Fibroblast of skin of right quadriceps (primary cell): ENCODE results near the gene NOTUM.
"Not testable (repeated sequence)": the region's sequence is repeated elsewhere in the genome, so short reads cannot be mapped to it uniquely, and the experiment has no call there.

Experiments
- DNase-seq: peaks from one replicate; pipeline ENCODE4 v3.0.0-alpha.2; 2013

The NOTUM gene

DNA sequence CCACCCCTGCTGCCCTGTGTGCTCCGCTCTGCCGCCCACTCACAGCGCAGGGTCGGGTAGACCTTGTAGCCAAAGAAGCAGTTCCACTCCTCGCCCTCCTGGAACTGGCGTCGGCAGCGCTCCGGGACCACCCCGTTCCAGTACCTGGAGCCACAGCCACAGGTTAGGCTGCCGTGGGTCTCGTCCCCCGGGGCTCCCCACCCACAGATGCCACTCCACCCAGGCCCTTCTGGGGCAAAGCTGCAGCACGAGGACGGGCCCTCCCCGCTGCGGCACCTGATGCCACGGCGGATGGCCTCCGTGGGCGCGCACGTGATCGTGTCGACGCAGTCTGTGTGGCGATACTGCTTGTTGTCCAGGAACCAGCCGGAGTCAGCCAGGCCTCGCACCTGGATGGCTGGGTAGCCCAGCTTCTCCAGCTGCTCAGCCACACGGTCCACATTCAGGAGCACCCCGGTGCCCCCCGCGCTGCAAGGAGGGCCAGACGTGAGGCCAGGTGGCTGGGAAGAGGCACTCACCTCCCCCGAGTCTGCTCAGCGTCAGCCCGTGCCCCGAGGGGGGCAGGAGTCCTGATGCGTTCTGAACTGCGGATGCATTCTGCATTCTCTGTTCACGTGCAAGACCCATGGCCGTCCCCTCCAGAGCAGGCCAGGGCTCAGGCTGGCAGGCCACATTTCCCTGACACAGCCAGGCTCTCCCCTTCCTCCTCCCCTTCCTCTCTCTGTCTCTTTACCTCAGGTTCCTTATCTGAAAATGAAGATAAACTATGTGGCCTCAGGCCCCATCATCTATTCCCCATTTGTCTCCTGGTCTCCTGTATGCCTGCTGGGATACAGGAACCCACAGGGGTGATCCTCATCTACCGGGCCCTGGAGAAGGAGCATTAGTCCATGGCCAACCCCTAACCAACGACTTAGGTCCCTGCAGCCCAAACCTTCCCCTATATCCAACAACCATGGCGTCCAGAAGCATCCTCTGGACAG lies 4.1 kb downstream of the NOTUM start:
- no peak for DNase-seq

DNA sequence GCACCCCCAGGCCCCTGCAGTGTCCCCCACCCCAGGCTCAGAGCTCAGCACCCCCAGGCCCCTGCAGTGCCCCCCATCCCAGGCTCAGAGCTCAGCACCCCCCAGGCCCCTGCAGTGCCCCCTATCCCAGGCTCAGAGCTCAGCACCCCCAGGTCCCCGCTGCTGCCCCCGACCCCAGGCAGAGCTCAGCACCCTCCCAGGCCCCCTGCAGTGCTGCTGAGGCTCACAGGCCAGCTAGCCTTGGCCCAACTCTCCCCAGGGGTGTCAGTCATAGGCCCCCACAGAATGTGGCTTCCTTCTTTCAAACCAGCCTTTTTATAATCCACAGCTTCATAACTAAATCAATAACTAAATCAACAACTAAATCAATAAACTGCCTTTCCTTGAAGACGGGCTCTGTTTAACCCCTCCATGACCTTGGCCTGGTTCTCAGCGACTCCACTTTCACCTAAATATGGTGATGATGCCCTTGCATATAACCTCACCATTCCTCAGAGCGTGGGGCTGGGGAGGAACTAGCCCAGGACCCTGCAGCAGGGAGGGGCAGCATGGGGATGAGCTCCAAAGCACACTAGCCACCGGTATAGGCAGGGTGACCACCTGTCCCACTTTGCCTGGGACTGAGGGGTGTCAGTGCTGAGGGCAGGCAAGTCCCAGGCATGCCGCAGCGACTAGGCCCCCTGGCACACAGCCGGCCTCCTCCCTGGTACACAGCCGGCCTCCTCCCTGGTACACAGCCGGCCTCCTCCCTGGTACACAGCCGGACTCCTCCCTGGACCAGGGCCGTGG lies 5.0 kb downstream of the NOTUM start:
- DNase-seq, result no peak

DNA sequence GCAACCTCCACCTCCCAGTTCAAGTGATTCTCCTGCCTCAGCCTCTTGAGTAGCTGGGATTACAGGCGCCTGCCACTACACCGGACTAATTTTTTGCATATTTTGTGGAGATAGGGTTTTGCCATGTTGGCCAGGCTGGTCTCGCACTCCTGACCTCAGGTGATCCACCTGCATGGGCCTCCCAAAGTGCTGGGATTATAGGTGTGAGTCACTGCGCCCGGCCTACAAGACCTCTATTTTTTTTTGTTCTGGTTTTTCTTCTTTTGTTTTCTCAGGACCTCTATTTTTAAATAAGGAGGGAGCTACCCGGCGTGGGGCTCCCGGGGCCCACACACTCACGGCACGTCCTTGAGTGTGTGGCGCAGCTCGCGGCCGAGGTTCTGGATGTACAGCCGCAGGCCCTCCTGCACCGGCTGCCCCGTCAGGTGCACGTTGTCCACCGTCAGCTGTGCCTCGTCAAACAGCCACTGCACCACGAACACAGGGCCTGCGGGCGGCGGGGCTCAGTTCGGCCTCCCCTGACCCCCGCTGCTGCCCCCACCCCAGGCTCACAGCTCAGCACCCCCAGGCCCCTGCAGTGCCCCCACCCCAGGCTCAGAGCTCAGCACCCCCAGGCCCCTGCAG lies 5.8 kb downstream of the NOTUM start:
- no peak for DNase-seq

DNA sequence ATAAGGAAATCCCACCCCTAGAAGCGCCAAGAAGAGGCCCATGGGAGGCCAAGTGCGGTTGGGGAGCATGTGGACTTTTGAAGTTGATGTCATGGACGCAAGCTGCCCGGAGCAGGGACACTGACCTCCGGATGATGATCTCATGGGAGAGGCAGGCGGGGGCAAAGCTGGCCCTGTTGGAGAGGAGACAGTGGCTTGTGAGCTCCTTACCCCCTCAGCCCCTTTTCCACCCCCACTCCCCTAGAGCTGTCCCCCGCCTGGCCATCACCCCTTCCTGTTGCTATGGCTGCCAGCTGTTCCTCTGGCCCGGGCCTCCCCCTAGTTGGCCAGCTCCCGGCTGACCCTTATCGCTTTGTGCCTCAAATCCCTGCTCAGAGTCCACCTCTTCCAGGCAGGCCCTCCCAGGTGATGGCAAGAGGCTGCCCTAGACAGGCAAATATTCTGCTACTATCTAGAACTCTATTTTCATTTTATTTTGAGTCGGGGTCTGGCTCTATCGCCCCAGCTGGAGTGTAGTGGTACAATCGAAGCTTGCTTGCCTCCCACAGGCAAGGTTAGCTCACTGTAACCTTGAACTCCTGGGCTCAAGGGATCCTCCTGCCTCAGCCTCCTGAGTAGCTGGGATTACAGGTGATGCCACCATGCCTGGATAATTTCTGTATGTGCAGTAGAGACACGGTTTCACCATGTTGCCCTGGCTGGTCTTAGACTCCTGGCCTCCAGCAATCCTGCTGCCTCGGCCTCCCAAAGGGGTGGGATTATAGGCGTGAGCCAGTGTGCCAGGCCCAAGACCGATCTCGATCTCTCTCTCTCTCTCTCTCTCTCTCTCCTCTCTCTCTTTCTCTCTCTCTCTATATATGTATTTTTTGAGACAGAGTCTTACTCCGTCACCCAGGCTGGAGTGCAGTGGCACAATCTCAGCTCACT lies 6.6 kb downstream of the NOTUM start:
- DNase-seq, result no peak

DNA sequence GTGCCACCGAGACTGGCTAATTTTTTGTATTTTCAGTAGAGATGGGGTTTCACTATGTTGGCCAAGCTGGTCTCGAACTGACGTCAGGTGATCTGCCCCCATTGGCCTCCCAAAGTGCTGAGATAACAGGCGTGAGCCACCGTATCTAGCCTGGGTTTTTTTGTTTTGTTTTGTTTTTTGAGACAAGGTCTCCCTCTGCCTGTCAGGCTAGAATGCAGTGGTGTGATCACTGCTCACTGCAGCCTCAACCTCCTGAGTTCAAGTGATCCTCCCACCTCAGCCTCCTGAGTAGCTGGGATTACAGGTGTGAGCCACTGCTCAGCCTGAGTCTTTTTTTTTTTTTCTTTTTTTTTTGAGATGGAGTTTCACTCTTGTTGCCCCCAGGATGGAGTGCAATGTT lies 7.5 kb downstream of the NOTUM start:
- DNase-seq, result not testable (repeated sequence)

DNA sequence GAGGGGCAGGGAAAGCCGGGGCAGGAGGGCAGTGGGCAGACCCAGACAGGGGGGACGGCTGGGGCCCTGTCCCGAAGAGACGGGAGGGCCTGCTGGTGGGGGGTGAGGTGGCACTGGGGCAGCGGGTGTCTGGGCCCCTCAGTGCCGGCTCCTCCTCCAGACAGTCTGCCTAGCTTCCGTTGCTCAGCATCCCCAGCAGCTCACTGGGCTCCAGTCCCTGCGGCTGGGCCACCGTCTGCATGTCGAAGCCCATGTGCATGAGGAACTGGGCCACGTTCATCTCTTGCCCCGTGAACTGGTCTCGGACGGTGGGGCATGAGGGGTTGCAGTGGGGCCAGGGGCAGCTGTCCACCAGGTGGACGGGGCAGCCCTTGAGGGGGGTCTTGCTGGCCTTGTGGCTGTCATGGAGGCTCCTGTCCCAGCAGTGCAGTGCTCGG lies 8.2 kb downstream of the NOTUM start:
- no peak for DNase-seq

DNA sequence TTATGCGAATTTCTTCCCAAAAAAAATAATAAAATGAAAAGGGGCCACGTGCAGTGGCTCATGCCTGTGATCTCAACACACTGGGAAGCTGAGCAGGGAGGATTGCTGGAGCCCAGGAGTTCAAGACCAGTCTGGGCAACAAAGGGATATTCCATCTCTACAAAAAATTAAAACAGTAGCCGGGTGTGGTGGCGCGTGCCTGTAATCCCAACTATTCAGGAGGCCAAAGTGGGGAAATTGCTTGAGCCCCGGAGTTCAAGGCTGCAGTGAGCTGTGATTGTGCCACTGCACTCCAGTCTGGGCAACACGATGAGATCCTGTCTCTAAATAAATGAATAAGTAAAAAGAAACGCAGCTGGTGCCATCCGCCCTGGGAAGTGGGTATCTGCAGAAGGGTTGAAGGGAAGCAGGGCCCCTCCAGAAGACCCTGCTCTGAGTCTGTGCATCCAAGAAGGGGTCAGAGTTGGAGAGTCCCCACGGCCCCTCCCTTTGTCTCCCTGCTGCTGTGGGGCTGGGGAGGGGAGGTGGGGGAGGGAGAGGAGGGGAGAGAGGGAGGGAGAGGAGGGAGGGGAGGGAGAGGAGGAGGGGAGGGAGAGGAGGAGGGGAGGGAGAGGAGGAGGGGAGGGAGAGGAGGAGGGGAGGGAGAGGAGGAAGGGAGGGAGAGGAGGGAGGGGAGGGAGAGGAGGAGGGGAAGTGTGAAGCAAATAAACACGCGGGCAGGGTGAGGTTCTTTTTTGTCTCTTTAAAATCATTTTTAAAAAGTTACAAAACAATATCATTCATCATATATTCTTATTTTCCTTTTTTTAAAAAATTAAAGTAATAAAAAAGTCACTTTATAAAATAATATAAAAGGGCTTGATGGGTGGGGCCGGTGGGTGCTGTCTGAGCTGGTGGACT lies 9.0 kb downstream of the NOTUM start:
- DNase-seq, result no peak

DNA sequence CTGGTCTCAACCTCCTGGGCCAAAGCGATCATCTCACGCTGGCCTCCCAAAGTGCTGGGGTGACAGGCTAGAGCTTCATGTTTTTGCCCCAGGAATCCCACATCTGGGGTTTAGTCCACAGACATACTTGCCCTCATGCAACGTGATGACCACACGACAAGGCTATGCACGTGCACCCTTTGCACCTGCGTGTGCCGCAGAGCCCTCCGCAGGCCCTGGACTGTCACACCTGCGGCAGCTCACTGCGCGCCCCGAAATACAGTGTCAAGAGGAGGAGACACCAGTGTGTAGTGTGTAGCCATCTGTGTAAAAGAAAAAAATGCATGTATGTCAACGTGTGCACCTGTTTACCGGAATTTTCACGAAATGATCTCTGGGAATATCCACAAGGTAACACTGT lies 10.5 kb downstream of the NOTUM start:
- DNase-seq, result no peak

DNA sequence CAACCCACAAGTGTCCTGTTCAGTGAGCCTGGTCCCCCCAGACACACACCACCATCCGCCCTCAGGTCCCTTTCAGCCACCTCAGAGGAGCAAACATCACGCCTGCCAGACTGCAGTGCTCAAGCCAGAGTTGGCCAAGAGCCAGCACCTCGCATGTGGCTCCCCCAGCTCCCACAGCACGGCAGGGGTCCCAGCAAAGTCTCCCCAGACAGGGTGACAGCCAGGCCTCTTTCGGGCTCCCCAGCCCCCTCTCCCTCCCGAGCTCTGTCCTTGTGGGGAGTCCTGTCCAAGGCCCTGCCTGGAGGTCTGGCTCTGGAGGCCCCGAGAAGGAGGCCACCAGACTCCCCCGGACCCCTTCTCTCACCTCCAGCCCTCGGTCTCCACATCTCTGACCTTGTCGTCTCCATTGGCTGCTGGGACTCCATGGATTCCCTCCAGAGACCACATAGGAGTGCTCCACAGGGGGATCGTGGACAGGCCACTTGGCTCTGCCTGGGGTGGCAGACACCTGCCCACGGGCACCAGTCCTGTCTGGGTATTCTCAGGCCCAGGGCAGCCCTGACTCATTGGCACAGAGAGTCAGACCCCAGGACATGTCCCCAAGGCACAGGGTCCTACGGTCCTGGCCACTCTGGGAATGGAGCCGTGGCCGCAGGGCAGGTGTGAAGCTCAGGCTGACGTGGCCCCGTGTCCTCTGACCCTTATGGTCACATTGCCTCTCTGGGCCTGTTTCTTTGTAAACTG lies 12.2 kb downstream of the NOTUM start:
- DNase-seq, result no peak

DNA sequence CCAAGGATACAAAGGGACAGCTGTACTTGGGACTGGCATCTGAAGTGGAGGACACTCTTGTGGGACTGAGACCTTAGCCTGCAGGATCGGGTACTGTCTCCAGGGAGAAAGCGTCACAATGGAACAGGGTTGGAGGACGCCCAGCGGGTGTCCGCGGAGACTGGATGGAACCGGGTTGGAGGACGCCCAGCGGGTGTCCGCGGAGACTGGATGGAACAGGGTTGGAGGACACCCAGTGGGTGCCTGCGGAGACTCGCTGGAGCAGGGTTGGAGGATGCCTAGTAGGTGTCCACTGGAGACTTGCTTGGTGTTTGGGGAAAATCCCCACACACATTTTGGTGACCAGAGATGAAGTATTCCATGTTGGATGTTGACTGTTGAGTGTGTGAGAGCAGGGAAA lies 13.8 kb downstream of the NOTUM start, which contains the start of gene MYADML2:
Gene MYADML2 (minus strand): TSS at position 45 of the 400 bp plus-strand sequence. CDS start 5,492 bp downstream, outside the sequence.
- DNase-seq, result no peak

DNA sequence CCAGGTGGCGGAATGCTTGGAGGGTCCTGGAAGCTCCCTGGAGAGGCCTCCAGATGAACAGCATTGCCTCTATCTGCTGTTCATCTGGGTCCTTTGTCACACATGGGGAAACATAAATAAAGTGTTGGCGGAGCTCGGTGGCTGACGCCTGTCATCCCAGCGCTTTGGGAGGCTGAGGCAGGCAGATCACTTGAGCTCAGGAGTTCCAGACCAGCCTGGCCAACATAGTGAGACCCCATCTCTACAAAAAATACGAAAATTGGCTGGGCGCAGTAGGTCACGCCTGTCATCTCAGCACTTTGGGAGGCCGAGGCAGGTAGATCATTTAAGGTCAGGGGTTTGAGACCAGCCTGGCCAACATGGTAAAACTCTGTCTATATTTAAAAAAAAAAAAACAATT lies 16.1 kb downstream of the NOTUM start:
- DNase-seq, result no peak

DNA sequence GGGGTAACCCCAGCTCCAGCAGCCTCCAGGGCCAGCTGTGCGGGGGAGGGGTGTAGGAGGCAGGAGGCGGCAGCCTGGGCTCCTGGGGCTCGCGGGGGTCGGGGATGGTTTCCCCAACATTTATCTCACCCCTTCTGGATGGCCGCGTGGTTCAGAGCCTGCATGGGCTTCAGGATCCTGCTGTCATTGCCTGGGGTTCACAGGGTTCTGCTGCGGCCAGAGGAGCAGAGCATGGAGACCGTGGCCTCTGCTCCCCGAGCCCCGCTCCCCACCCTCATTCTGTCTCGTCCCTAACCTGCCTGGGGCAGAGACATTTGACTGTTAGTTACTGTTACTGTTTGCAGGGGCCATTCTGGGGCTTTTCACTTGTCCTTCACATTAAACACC lies 18.8 kb downstream of the NOTUM start:
- DNase-seq, result no peak

DNA sequence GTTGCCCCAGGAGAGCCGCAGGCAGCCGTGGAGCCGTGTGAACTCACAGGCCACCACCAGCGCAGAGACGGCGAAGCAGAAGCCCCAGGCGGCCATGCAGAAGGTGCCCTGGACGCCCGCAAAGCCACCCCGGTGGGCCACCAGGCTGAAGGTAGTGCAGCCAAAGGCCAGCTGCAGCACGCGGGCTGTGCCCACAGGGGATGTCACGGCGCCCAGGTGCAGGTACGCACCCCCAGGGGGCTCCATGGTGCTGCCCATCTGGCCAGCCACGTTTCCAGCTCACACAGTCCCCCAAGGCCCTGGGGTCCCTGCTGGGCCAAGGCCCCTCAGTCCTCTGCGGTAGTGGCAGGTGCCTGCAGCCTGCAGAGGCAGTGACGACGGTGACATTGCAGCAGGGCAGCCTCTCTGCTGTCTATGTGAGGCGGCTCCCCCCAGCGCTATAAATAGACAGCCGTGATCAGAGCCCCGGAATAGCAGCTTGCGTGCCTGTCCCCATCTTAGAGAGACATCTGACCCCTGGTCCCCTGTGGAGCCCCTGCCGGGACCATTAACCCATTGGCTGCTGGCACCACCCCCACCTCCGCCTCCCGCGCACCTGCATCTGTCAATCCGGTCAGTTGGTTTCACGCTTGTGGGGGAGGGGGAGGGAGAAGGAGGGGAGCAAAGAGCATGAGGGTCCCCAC lies 19.4 kb downstream of the NOTUM start:
- no peak for DNase-seq

DNA sequence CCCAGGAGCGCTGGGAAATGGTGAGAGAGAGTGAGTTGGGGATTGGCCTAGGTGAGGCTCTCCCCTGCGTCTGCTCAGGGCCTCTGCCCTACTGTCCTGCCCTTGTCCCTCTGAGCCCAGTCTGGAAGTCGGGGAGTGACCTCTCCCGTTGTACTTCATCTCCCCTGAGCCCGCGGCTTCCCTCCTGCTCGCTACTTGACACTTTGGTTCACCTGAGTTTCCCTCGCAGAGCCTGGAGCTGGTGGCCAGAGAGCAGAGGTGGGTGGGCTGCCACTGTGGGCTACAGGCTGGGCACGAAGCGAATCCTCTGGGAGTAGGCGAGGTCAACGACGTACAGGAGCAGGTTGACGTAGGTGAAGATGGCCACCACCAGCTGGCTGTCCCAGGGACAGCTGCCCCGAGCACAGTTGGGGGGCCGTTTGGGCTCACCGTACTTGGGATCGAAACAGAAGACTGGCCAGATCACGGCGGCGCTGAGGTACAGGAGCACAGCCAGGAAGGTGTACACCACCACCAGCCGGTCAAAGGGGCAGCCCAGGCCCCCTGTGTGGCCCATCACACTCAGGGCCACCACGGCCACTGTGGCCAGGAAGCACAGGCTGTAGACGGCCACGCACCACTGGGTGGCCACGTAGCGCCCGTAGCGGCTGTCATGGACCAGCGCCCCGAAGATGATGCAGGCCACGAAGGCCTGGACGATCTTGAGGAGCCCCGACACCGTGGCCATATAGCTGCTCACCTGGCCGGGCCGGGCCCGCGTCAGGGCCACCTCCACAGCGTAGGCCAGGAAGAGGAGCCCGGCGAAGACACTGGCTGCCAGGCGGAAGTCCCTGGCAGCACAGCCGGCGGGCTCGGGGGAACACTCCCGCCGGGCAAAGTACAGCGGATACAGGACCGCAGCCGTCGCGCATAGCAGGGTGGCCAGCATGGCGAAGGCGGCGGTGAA lies 20.2 kb downstream of the NOTUM start:
- DNase-seq, result no peak

DNA sequence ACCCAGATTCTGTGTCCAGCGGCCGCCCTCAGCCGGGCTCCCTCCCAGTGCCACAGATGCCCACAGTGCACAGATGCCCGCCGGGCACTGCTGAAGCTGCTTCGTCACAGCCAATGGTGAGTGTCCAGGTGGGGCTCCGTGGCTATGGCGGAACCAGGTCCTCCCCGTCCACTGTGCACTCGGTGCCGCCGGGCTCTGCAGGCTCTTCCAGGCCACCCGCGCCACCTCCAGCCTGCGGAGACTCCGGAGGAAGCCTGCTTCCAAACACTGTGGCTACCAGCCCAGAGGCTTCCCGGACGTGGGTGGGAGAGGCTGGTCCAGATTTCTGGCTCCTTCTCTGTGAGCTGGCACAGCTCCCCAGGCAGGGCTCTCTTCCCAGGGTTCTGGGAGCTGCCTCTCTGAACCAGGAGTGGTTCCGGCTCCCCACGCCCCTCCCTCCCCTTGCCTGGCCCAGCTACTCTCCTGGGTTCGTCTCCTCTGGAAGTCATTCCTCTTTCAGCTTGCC lies 21.1 kb downstream of the NOTUM start:
- no peak for DNase-seq

DNA sequence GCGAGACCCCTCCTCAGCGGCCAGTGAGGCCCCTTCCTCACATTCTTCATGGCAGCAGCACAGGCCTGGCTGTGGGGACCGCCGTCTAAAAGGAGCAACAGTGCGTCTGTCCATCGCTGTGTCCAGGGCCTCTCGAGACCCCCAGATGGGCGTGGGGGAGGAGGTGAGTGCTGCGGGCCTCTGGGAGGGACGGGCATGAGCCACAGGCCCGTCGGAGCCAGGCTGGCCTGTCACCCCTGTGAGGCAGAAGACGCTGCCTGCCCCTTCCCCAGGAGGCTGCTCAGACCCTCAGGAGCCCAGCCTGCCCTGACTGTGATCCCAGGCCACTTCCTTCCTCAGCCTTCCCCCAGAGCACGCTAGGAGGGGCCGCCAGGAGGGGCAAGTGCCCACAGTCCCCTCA lies 21.8 kb downstream of the NOTUM start:
- no peak for DNase-seq

DNA sequence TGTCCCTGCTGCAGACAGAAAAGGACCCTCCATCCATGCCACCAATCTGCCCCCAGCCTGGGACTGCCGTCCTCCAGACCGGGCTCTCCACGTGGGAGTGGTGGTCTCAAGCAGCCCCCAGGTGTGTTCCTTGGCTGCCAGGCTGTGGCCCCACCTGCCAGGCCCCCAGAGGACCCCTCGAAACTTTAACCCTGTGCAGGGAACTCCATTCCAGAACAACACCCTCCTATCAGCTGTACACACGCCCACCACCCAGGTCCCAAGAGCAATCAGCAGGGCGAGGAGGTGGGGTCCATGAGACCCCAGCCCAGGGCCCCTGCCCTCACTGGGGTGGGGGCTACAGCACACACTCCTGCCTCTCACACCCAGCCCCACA lies 25.3 kb downstream of the NOTUM start:
- DNase-seq, result no peak
